Smooth muscle cell of the coronary artery (primary cell): Measurements from ENCODE around the gene SBK3. TPM values are rescaled to one million over a fixed set of nuclear protein-coding genes. Genes with fewer than 3 reads are reported as not detected.

Experiments used
- total RNA-seq: library from RNA; depleted of rRNA; stranded (reverse); fragments of >200 nt; gene quantifications from 2 replicates; pipeline ENCODE4 v1.2.3, GENCODE V29; 2014; ENCODE audit warnings: low replicate concordance

The SBK3 gene
- not detected in 2 replicates for total RNA-seq

GRCh38 chr19:55545443-55545842 lies at the start of gene SBK3:
TSS of gene SBK3 (minus strand) at chr19:55545543. CDS start at chr19:55545543, 0 bp downstream.

GRCh38 chr19:55580628-55581144 lies 35.3 kb upstream of the SBK3 start, which contains the start of gene ZNF579:
TSS of gene ZNF579 (minus strand) at chr19:55580848. CDS start at chr19:55579639, 1,209 bp downstream.

GRCh38 chr19:55536951-55537740 lies 8.2 kb downstream of the SBK3 start, which contains the start of gene SBK2:
TSS of gene SBK2 (minus strand) at chr19:55537133. CDS start at chr19:55536294, 839 bp downstream.

Other genes with a start within 250 kb of the SBK3 start
- gene TMEM150B, start 220.2 kb downstream of the SBK3 start, total RNA-seq: not detected in 2 replicates
- 5.8 and 10.8 TPM in 2 replicates for gene KMT5C, start 205.7 kb downstream of the SBK3 start, total RNA-seq
- not detected in 2 replicates for gene COX6B2, start 190.8 kb downstream of the SBK3 start, total RNA-seq
- gene GARIN5B, start 182.3 kb downstream of the SBK3 start, total RNA-seq: not detected in 2 replicates
- 0.23 and 4.7 TPM in 2 replicates for gene IL11, start 175.1 kb downstream of the SBK3 start, total RNA-seq
- not detected in 2 replicates for gene TMEM190, start 168.7 kb downstream of the SBK3 start, total RNA-seq
- 0.30 TPM in 1 of 2 replicates, not detected in the other for gene TMEM238, start 161.3 kb downstream of the SBK3 start, total RNA-seq
- gene RPL28, start 159.6 kb downstream of the SBK3 start, total RNA-seq: 245 and 291 TPM in 2 replicates
- 7.3 and 94.4 TPM in 2 replicates for gene UBE2S, start 137.8 kb downstream of the SBK3 start, total RNA-seq
- gene SHISA7, start 102.2 kb downstream of the SBK3 start, total RNA-seq: not detected in 2 replicates
- 23.4 and 87.9 TPM in 2 replicates for gene ISOC2, start 83.9 kb downstream of the SBK3 start, total RNA-seq
- gene C19orf85, start 80.8 kb downstream of the SBK3 start, total RNA-seq: not detected in 2 replicates
- gene ZNF628, start 68.9 kb downstream of the SBK3 start, total RNA-seq: 0.35 and 0.60 TPM in 2 replicates
- gene NAT14, start 60.4 kb downstream of the SBK3 start, total RNA-seq: 6.7 and 15.1 TPM in 2 replicates
- 0.68 and 5.7 TPM in 2 replicates for gene SSC5D, start 57.1 kb downstream of the SBK3 start, total RNA-seq
- not detected in 2 replicates for gene SBK2, start 8.4 kb downstream of the SBK3 start, total RNA-seq
- 0.94 and 3.3 TPM in 2 replicates for gene ZNF579, start 35.3 kb upstream of the SBK3 start, total RNA-seq
- gene FIZ1, start 54.0 kb upstream of the SBK3 start, total RNA-seq: 1.3 and 1.6 TPM in 2 replicates
- 7.3 and 7.5 TPM in 2 replicates for gene ZNF524, start 54.7 kb upstream of the SBK3 start, total RNA-seq
- gene ZNF865, start 60.1 kb upstream of the SBK3 start, total RNA-seq: under 0.01 and 0.53 TPM in 2 replicates
- 2.0 and 3.5 TPM in 2 replicates for gene ZNF784, start 79.0 kb upstream of the SBK3 start, total RNA-seq
- 3.6 and 6.4 TPM in 2 replicates for gene ZNF580, start 95.5 kb upstream of the SBK3 start, total RNA-seq
- gene ZNF581, start 98.1 kb upstream of the SBK3 start, total RNA-seq: 18.8 and 20.7 TPM in 2 replicates
- gene CCDC106, start 102.7 kb upstream of the SBK3 start, total RNA-seq: 2.7 and 6.4 TPM in 2 replicates
- 82.3 and 109 TPM in 2 replicates for gene U2AF2, start 109.5 kb upstream of the SBK3 start, total RNA-seq
- 54.2 and 64.5 TPM in 2 replicates for gene EPN1, start 129.7 kb upstream of the SBK3 start, total RNA-seq
- not detected in 2 replicates for gene NLRP9, start 192.9 kb upstream of the SBK3 start, total RNA-seq
- gene RFPL4A, start 213.6 kb upstream of the SBK3 start, total RNA-seq: 0.08 TPM in 1 of 2 replicates, not detected in the other
- gene RFPL4AL1, start 223.6 kb upstream of the SBK3 start, total RNA-seq: not detected in 2 replicates